ENCODE results near the gene STING1.

STING1 gene

GRCh38 chr5:139468421-139468931, 14.1 kb downstream of the STING1 start:
- H3K9me3 ChIP-seq (ENCODE audit: insufficient read depth, low read length): no peaks in the 10 kb centered on the region
- no peak overlapping the region for H3K4me3 ChIP-seq (ENCODE audit: insufficient read length, low read depth)
- H3K27me3 ChIP-seq (ENCODE audit: insufficient read depth, insufficient read length): no peaks in the 10 kb centered on the region
- H3K4me1 ChIP-seq (ENCODE audit: insufficient read depth, insufficient read length): peaks cover 16% of the 10 kb centered on the region
- no peaks in the 10 kb centered on the region for H3K36me3 ChIP-seq (ENCODE audit: insufficient read depth, insufficient read length, low read length)
- TF ChIP-seq YY1 (IDR thresholded peaks at IDR 0.05; ENCODE audit: insufficient read depth, insufficient read length) (no peak), SUZ12 (IDR thresholded peaks at IDR 0.05; ENCODE audit: extremely low read depth, insufficient read depth, insufficient read length) (no peak), ZNF274 (IDR thresholded peaks at IDR 0.05; ENCODE audit: low read depth, low read length) (no peak)
- H3K9ac ChIP-seq (ENCODE audit: insufficient read length, low read depth): no peak overlapping the region
- DNase-seq (ENCODE audit: low read depth, low spot score): no peak

- no peaks in the 10 kb centered on the region for H3K9me3 ChIP-seq (ENCODE audit: insufficient read depth, low read length)
- no peak for DNase-seq (ENCODE audit: low read depth, low spot score)
- no peak within 1 kb of the TSS for H3K4me3 ChIP-seq (ENCODE audit: insufficient read length, low read depth)
- H3K9ac ChIP-seq (ENCODE audit: insufficient read length, low read depth): no peak within 1 kb of the TSS
- no peaks in the 10 kb centered on the region for H3K36me3 ChIP-seq (ENCODE audit: insufficient read depth, insufficient read length, low read length)
- H3K4me1 ChIP-seq (ENCODE audit: insufficient read depth, insufficient read length): peaks cover 13% of the 10 kb centered on the region
- no peaks in the 10 kb centered on the region for H3K27me3 ChIP-seq (ENCODE audit: insufficient read depth, insufficient read length)
- TF ChIP-seq ZNF274 (IDR thresholded peaks at IDR 0.05; ENCODE audit: low read depth, low read length): no peak
These were observed 19.8 kb downstream of the STING1 start, which contains the start of gene ECSCR for GRCh38 chr5:139462586-139463276. TSS of gene ECSCR (minus strand) at chr5:139462743. CDS start at chr5:139462670, 73 bp downstream.

DNA sequence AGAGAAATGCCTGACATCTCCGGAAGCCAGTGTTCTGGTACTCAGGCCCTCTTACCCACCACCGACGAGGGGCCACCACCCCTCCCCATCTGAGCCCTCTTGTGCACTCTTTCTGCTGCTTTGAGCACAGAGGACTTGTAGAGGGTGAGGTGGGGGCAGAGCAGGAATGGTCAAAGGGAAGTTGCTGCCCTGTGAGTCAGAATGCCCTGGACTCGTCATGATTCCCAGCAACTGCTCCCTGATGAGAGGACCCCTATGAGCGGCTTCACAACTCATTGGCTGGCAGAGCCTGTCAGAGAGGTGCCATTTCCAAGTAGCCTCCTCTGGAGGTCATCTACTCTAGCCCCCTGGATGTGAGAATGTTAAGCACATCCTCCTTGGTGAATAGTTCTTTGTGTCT, 20.9 kb downstream of the STING1 start:
- peaks cover 3% of the 10 kb centered on the region for H3K36me3 ChIP-seq (ENCODE audit: insufficient read depth, insufficient read length, low read length)
- TF ChIP-seq ZNF274 (IDR thresholded peaks at IDR 0.05; ENCODE audit: low read depth, low read length): no peak
- no peaks in the 10 kb centered on the region for H3K9me3 ChIP-seq (ENCODE audit: insufficient read depth, low read length)
- peaks cover 15% of the 10 kb centered on the region for H3K4me1 ChIP-seq (ENCODE audit: insufficient read depth, insufficient read length)
- H3K9ac ChIP-seq (ENCODE audit: insufficient read length, low read depth): no peak overlapping the region
- H3K27me3 ChIP-seq (ENCODE audit: insufficient read depth, insufficient read length): no peaks in the 10 kb centered on the region
- DNase-seq (ENCODE audit: low read depth, low spot score): no peak
- H3K4me3 ChIP-seq (ENCODE audit: insufficient read length, low read depth): no peak overlapping the region

DNA sequence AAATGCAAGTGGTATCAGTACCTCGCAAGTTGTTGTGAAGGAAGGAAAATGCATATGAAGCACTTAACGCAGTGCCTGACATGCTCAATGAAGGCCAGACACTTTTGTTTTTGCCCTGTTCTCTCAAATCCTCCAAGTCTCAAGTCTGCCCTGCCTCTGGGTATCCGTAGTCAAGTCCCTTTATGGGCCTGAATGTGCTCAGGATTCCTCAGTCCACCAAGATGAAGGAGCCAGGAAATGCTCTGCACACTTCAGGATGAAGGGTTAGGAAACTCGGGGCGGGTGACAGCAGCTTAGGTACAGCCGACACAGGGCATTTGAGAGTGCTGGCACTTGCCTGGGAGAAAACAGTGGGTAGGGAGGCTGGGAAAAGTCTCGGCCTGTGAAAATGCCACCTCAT, 21.4 kb downstream of the STING1 start:
- no peaks in the 10 kb centered on the region for H3K9me3 ChIP-seq (ENCODE audit: insufficient read depth, low read length)
- no peak overlapping the region for H3K9ac ChIP-seq (ENCODE audit: insufficient read length, low read depth)
- no peak for DNase-seq (ENCODE audit: low read depth, low spot score)
- no peak overlapping the region for H3K4me3 ChIP-seq (ENCODE audit: insufficient read length, low read depth)
- H3K27me3 ChIP-seq (ENCODE audit: insufficient read depth, insufficient read length): no peaks in the 10 kb centered on the region
- no peak for TF ChIP-seq ZNF274 (IDR thresholded peaks at IDR 0.05; ENCODE audit: low read depth, low read length)
- TF ChIP-seq SUZ12 (IDR thresholded peaks at IDR 0.05; ENCODE audit: extremely low read depth, insufficient read depth, insufficient read length): no peak
- no peak for TF ChIP-seq YY1 (IDR thresholded peaks at IDR 0.05; ENCODE audit: insufficient read depth, insufficient read length)
- H3K4me1 ChIP-seq (ENCODE audit: insufficient read depth, insufficient read length): peaks cover 15% of the 10 kb centered on the region
- H3K36me3 ChIP-seq (ENCODE audit: insufficient read depth, insufficient read length, low read length): peaks cover 3% of the 10 kb centered on the region

GRCh38 chr5:139460455-139460854, 22.1 kb downstream of the STING1 start:
- no peak overlapping the region for H3K9ac ChIP-seq (ENCODE audit: insufficient read length, low read depth)
- no peak overlapping the region for H3K4me3 ChIP-seq (ENCODE audit: insufficient read length, low read depth)
- DNase-seq (ENCODE audit: low read depth, low spot score): no peak
- TF ChIP-seq YY1 (IDR thresholded peaks at IDR 0.05; ENCODE audit: insufficient read depth, insufficient read length) (no peak), SUZ12 (IDR thresholded peaks at IDR 0.05; ENCODE audit: extremely low read depth, insufficient read depth, insufficient read length) (no peak), ZNF274 (IDR thresholded peaks at IDR 0.05; ENCODE audit: low read depth, low read length) (no peak)
- no peaks in the 10 kb centered on the region for H3K27me3 ChIP-seq (ENCODE audit: insufficient read depth, insufficient read length)
- no peaks in the 10 kb centered on the region for H3K9me3 ChIP-seq (ENCODE audit: insufficient read depth, low read length)
- peaks cover 3% of the 10 kb centered on the region for H3K36me3 ChIP-seq (ENCODE audit: insufficient read depth, insufficient read length, low read length)
- peaks cover 15% of the 10 kb centered on the region for H3K4me1 ChIP-seq (ENCODE audit: insufficient read depth, insufficient read length)

DNA sequence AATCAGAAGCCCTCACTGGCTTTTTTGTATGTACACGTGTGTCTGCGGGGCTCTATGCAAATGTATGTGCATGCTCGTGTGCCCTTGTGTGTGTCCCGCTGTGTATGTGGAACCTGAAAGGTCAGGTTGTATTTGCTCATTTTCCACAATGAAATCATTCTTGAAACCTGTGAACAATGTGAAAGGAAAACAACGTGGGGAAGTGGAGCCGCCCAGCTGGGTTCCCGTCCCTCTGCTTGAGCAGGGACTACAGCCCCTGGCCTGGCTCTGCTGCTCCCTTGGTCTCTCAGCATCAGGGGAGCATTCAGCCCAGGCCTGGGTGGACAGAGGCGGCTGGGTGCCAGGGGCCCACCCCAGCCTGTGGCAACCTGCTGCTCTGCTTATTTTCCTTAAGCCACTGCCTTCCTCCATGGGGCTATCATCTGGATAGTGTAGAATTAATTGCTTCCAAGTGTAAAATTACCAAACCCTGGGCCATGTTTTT, 23.1 kb downstream of the STING1 start:
- no peak for DNase-seq (ENCODE audit: low read depth, low spot score)
- no peak overlapping the region for H3K4me3 ChIP-seq (ENCODE audit: insufficient read length, low read depth)
- no peaks in the 10 kb centered on the region for H3K27me3 ChIP-seq (ENCODE audit: insufficient read depth, insufficient read length)
- peaks cover 15% of the 10 kb centered on the region for H3K4me1 ChIP-seq (ENCODE audit: insufficient read depth, insufficient read length)
- no peak for TF ChIP-seq SUZ12 (IDR thresholded peaks at IDR 0.05; ENCODE audit: extremely low read depth, insufficient read depth, insufficient read length)
- no peak for TF ChIP-seq ZNF274 (IDR thresholded peaks at IDR 0.05; ENCODE audit: low read depth, low read length)
- no peak for TF ChIP-seq YY1 (IDR thresholded peaks at IDR 0.05; ENCODE audit: insufficient read depth, insufficient read length)
- peaks cover 3% of the 10 kb centered on the region for H3K36me3 ChIP-seq (ENCODE audit: insufficient read depth, insufficient read length, low read length)
- H3K9me3 ChIP-seq (ENCODE audit: insufficient read depth, low read length): no peaks in the 10 kb centered on the region
- H3K9ac ChIP-seq (ENCODE audit: insufficient read length, low read depth): no peak overlapping the region

DNA sequence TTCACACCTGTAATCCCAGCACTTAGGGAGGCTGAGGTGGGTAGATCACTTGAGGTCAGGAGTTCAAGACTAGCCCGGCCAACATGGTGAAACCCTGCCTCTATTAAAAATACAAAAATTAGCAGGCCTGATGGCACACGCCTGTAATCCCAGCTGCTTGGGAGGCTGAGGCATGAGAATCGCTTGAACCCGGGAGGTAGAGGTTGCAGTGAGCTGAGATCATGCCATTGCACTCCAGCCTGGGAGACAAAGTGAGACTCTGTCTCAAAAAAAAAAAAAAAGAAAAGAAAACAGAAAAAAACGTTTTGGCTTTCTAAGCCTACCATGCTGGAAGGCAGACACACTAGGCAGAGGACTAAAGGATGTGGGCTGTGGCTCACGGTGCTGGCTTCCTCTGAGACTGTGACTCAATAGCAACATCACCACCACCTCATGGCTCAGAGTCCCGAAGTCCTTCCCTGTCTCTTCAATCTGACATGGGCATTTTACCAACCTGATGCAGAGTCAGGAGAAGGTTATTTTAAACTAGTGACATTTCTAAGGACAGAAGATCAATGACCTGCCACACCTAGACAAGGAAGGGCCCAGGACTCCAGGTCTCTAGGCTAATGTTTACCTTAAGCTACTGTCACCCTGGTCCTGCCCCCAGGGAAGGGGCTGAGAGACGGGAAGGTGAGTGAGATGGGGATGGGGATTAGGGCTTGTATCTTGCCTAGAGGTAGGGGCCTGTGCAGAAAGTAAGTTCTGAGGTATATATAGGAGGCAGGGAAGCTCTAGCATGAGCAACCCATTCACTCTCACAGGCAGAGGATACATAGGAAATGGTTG, 23.8 kb downstream of the STING1 start:
- TF ChIP-seq ZNF274 (IDR thresholded peaks at IDR 0.05; ENCODE audit: low read depth, low read length) (no peak), SUZ12 (IDR thresholded peaks at IDR 0.05; ENCODE audit: extremely low read depth, insufficient read depth, insufficient read length) (no peak), YY1 (IDR thresholded peaks at IDR 0.05; ENCODE audit: insufficient read depth, insufficient read length) (no peak)
- peaks cover 6% of the 10 kb centered on the region for H3K36me3 ChIP-seq (ENCODE audit: insufficient read depth, insufficient read length, low read length)
- no peaks in the 10 kb centered on the region for H3K27me3 ChIP-seq (ENCODE audit: insufficient read depth, insufficient read length)
- H3K9ac ChIP-seq (ENCODE audit: insufficient read length, low read depth): no peak overlapping the region
- H3K4me1 ChIP-seq (ENCODE audit: insufficient read depth, insufficient read length): peaks cover 15% of the 10 kb centered on the region
- no peak overlapping the region for H3K4me3 ChIP-seq (ENCODE audit: insufficient read length, low read depth)
- no peak for DNase-seq (ENCODE audit: low read depth, low spot score)
- H3K9me3 ChIP-seq (ENCODE audit: insufficient read depth, low read length): no peaks in the 10 kb centered on the region

Measured in NT2/D1 (cell line).